NCI-H146 treated with DMSO at 0.1 percent for 48 hours (cell line): ENCODE measurements around the gene FAM228A.
"Not testable (repeated sequence)": the region's sequence is repeated elsewhere in the genome, so short reads cannot be mapped to it uniquely, and the experiment has no call there.

Experiments
- DNase-seq: peaks from one replicate; lab custom pipeline; 2025; ENCODE audit not compliant: unreplicated experiment; lab: John Stamatoyannopoulos, UW

The FAM228A gene

DNA sequence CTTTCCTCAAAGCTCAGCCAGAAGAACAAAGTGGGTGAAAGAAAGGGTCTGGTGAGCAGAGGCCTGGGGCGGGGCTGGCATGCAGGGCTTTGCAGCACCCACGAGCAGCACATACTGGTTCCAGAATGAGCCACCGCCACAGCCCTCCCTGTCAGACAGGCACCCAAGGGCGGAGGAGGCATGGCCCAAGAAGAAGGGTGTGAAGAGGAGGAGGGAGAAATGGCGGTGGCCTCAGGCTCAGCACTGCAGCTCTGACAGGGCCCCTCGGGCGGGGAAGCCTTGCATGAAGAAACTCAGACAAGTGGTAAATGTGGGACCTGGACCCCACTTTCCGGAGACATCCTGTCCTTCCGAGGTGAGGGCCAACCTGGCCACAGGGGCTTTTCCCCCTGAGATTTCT, 15.7 kb downstream of the FAM228A start:
- DNase-seq, result no peak

- DNase-seq, result no peak
These were observed 16.3 kb downstream of the FAM228A start for GRCh38 chr2:24191156-24191555.

- DNase-seq, result no peak
These were observed 17.0 kb downstream of the FAM228A start for GRCh38 chr2:24191848-24192247.

DNA sequence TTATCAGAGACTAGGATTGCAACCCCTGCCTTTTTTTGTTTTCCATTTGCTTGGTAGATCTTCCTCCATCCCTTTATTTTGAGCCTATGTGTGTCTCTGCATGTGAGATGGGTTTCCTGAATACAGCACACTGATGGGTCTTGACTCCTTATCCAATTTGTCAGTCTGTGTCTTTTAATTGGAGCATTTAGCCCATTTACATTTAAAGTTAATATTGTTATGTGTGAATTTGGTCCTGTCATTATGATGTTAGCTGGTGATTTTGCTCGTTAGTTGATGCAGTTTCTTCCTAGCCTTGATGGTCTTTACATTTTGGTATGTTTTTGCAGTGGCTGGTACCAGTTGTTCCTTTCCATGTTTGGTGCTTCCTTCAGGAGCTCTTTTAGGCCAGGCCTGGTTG, 22.4 kb downstream of the FAM228A start:
- not testable (repeated sequence) for DNase-seq

- no peak for DNase-seq
These were observed 25.2 kb downstream of the FAM228A start for GRCh38 chr2:24199968-24200590.

DNA sequence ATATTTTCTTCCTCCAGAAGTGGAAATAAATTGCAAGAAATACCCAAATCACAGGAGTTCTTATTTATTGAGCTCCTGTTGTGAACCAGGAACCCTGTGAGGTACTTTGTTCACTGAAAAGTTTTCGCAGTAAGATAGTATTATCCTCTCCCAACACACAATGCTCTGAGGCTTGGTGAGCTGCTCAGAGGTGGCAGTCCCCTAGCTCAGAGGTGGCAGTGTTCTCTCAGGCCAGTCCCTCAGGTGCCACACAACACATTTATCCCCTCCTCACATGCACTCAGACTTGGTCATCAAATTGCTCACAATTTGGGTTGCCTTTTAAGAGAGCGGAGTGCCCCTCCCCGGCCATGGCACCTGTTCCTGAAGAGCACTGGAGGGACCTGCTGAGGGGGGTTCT, 25.9 kb downstream of the FAM228A start:
- DNase-seq, result no peak

- DNase-seq, result no peak
These were observed 28.4 kb downstream of the FAM228A start for GRCh38 chr2:24203029-24203786.

GRCh38 chr2:24203787-24204150, 28.9 kb downstream of the FAM228A start:
- DNase-seq, result no peak

DNA sequence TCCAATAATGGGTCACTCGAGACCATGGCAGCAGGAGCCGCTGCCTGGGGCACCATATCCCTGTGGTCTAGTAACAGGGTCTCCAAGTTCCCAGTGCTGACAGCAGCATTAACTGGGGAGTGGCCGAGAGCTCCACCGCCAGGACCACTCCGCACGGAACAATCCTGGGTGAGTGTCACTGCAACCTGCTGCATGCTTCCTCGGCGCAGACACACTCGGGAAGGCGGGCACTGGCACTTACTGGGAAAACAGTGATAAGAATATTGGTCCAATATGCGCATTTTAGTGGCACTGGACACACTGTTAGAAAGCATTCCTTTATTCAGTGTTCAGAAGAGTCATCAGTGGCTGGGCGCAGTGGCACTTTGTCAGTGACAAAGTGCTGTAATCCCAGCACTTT, 29.7 kb downstream of the FAM228A start:
- no peak for DNase-seq

DNA sequence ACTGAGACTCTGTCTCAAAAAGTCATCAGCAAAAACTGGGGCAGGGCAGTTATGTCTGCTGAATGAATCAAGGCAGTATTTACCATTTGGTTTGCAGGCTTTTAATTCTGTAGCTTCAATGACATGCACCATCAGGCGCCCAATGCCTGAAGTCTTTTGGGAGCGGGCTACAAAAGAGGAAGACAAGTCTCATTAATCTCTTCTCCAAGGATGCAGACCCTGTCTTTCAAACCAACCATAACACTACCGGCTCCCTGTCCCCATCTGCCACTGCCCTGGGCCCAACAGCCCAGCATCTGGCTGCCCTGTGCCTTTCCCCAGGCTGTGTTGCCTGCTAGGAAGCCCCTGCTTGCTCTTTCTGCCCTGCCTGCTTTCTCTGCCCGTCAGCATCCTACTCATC, 30.3 kb downstream of the FAM228A start:
- no peak for DNase-seq

DNA sequence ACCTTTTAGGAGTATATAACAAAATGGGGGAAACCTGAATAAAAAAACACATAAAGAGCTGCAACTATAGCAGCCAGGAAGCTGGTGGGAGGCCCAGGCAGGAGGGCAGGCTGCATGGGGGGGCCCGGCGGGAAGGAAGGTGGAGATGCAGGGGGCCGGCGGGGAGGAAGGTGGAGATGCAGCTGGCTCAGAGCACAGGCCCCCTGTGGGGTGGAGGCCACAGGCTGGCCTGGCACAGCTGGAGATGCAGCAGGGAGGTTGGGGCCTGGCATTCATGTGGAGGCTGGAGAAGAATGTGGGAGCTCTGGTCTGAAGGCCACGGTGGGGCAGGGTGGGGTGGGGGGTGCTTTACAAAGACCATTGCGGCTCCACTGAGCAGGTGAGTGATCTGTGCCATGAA, 31.4 kb downstream of the FAM228A start:
- DNase-seq, result peak; percentile 3

- DNase-seq, result no peak
These were observed 31.9 kb downstream of the FAM228A start for GRCh38 chr2:24206714-24207113.

- DNase-seq, result no peak
These were observed 32.5 kb downstream of the FAM228A start for GRCh38 chr2:24207359-24207758.

- no peak for DNase-seq
These were observed 33.6 kb downstream of the FAM228A start for GRCh38 chr2:24208490-24208889.

- DNase-seq, result no peak
These were observed 34.7 kb downstream of the FAM228A start for GRCh38 chr2:24209389-24210105.

GRCh38 chr2:24210106-24210455, 35.2 kb downstream of the FAM228A start:
- no peak for DNase-seq

DNA sequence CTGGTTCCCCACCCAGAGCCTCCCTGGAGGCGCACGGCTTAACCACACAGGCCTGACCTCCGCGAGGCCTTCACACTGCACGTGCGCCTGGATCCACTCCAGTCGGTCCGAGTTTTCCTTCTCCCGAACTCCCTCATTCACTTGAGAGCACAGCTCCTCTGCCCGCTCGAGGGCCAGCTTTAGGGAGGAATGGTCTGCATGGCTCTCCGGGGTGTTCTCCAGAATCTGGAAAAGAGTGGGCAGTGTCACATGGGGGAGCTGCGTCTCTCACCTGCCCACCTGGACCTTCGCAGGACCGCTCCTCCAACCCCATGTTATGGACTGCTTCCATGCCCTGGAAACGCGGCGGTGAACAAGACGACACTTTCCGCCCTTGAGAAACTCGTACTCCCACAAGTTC, 35.9 kb downstream of the FAM228A start:
- DNase-seq, result no peak

GRCh38 chr2:24211408-24211807, 36.6 kb downstream of the FAM228A start:
- no peak for DNase-seq

DNA sequence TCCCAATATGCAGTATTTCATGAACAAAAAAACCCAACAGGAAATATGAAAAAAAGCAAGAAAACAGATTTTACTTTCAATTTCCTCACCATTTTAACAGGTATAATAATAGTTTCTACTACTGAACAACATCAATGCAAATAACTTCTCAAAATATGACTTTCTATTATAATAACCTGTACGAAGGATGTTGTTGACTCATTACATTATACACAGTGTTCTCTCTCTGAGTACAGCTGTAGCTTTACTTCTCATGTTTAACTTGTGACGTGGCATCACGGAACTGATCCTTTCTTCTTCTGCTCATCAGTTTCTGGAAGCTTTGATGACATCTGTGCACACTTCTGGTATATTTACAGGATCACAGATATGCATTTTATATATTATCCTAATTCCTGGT, 40.0 kb downstream of the FAM228A start:
- DNase-seq, result no peak

DNA sequence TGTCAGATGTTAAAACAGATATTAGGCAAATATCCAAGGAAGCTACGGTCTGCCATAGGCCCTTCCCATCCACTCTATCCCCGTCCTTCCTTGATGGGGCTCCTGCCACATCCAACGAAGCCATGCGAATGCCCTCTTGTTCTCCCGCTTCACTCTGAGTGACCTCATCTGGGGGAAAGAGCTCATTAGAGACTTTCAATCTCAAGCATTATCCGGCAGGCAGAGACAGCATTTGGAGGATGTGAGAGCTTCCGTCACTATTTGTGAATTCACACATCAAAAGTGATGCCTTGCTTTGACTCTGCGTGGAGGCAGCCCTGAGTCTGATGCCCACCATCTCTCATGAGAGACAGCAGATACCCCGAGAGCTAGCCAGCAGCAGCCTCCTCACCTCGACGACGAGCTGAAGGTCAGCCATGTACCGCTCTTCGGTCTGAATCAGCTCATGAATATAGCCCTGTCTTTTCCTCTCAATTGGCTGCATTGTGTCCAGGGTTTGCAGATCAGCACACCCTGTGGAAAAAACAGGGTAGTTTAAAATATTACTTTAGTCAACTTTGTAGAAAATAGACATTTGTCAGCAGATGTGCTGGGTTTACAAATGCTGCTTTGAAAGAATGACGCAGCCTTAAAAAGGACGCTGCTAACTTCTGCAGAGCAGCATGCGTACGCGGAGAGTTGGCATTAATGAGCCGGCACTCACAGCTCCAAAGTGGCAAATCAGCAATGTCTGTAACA, 45.9 kb downstream of the FAM228A start:
- no peak for DNase-seq

DNA sequence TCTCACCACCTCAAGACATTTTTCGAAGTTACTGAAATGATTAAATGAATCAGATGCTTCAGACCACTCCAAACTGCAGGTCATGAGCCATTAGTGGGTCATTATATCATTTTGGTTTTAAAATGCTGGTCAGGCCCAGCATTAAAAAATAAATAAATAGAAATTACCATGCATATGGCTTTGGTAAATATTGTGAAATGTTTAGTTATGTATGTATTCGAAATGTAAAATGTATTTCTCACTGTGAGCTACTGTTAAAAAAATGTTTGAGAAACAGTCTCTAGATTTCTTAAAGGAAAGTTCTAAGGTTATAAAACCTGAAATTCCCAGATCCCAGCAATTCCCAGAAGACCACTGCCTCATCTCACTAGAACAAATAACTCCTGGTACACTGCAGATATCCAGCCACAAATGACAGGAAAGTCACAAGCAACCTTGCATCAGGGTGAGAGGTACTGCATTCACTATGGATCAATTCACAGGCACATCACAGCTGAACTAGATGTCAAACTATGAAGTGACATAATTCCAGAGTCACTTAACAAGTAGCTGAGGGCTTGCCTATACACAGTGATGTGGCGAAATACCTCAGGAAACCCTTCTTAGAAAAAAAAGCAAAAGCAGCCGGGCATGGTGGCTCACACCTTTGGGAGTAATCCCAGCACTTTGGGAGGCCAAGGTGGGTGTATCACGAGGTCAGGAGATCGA, 46.6 kb downstream of the FAM228A start:
- no peak for DNase-seq
